Endometrium (tissue), 2 donors: ENCODE measurements around the gene CMC2.

Experiments used
- FAIRE-seq: peaks from 2 replicates; lab custom pipeline; 2012; peaks lifted over from hg19 to GRCh38; lab: Jason Lieb, UNC
- donor health status: control.
- donor health status: control.

The CMC2 gene

DNA sequence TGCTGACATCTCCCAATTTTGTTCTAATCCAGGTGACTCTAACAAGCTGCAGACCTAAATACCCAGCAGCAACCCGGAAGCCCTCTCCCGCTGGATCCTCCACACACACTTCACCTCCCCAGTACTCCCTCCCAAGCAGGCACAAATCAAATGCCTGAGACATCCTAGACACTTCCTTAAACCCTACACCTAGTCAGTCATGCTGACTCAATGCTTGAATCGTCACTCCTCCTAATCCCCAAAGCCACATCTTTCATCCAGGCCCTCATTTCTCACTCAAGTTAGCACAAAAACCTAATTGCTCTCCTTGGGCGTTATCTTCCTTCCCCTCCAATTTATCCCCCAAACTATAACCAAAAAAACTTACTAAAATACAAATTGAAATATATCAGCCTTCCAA lies 32.7 kb downstream of the CMC2 start:
- no peak for FAIRE-seq

- FAIRE-seq: no peak
These were observed 34.1 kb downstream of the CMC2 start for GRCh38 chr16:80972611-80973010.

- FAIRE-seq: no peak
These were observed 34.9 kb downstream of the CMC2 start for GRCh38 chr16:80971819-80972218.

DNA sequence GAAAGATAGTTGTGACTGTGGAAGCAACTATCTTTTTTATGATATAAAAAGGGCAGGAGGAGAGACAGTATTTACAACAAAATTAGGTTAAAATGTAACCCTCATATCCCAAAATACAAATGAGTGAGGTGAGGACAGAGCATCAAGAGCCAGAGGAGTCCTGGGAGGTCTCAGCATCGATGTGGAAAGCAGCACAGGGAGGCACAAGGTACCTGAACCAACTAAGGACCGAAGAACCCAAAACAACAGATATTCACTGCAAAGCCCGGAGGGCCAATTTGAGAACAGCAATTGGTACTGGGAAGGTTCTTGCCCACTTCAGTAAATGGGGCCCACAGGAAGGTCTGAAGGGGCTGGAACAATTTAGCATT lies 37.6 kb downstream of the CMC2 start:
- FAIRE-seq: no peak

- FAIRE-seq: no peak
These were observed 38.1 kb downstream of the CMC2 start for GRCh38 chr16:80968386-80969113.

DNA sequence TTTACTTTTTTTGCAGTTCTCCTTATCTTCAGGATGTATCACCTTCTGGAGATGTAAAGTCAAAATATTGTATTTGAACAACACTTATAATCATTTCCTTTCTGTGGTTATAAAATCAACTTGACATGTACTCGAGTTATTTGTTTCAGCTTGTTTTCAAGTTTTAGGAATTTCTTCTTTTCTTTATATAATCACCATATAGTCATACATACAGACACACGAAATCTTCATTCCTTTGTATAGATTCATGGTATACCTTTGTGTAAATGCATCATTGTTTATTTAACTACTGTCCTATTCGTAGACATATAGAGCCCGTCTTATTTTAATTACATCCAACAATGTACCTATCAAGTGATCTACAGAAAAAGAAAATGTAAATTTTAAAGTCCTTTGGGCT lies 40.1 kb downstream of the CMC2 start:
- no peak for FAIRE-seq

DNA sequence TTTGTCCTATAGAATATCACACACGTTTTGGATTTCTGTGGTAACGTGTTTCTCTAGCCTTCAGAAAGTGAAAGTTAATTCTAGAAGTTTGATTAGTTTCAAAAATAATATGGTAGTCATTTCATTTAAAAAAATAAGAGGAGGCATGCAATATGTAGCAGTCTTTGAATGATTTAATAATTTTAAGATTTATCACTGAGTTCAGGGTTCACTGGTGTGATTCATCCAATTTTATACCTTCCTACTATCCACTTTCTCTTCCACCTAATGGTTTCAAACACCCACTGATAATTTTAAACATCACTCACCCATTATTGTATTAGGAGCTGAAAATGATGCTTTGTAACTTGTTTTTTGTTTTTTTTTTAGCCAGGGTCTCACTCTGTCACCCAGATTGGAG lies 42.3 kb downstream of the CMC2 start:
- FAIRE-seq: no peak

DNA sequence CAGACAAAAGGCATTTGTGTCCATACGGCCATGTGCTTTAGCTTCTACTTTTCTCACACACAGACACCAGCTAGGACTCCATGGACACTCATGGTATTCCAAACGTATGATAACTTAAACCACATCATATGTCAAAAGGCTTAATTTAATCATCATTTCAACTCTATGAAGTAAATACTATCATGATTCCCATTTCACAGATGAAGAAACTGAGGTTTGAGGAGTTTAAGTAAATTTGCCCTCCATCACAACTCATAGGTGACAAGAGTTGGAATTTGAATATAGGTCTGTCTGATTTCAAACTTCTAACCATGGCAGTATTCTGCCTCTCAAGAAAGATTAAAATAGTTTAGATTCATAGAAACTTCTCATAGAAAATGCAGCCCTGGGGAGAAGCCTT lies 43.8 kb downstream of the CMC2 start:
- FAIRE-seq: no peak

DNA sequence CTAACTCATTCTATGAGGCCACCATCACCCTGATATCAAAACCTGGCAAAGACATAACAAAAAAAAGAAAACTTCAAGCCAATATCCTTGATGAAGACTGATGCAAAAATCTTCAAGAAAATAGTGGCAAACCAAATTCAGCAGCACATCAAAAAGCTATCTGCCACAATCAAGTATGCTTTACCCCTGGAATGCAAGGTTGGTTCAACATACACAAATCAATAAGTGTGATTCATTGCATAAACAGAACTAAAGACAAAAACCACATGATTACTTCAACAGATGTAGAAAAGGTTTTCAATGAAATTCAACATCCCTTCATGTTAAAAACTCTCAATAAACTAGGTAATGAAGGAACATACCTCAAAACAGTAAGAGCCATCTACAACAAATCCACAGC lies 48.4 kb downstream of the CMC2 start:
- FAIRE-seq: no peak

- no peak for FAIRE-seq
These were observed 51.7 kb downstream of the CMC2 start for GRCh38 chr16:80954985-80955384.

DNA sequence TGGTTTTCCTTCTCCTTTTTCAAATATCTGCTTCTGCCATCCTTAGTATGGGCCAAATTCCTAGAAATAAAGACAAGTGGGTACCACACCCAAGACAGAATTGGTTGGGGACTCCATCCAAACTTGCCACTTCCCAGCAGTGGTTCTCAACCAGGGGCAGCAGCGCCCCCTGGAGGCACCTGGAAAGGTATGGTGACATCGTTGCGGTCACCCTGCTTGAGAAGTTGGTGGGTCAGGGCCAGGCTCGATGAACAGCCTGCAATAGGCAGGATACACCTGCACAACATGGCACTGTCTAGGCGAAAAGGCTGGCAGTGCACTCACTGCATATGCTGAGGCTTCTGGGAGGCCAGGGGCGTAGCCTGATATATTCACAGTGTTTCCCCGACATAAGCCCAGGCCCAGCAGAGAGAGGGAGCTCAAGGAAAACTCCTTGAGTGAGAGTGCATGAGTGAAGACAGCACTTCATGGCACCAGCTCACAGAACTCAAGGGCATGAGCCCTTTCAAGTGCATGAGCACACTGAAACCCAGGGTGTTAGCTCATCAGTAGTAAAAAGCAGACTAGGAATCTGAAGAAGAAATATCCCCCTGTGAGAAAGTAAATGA lies 57.7 kb downstream of the CMC2 start:
- FAIRE-seq: no peak

DNA sequence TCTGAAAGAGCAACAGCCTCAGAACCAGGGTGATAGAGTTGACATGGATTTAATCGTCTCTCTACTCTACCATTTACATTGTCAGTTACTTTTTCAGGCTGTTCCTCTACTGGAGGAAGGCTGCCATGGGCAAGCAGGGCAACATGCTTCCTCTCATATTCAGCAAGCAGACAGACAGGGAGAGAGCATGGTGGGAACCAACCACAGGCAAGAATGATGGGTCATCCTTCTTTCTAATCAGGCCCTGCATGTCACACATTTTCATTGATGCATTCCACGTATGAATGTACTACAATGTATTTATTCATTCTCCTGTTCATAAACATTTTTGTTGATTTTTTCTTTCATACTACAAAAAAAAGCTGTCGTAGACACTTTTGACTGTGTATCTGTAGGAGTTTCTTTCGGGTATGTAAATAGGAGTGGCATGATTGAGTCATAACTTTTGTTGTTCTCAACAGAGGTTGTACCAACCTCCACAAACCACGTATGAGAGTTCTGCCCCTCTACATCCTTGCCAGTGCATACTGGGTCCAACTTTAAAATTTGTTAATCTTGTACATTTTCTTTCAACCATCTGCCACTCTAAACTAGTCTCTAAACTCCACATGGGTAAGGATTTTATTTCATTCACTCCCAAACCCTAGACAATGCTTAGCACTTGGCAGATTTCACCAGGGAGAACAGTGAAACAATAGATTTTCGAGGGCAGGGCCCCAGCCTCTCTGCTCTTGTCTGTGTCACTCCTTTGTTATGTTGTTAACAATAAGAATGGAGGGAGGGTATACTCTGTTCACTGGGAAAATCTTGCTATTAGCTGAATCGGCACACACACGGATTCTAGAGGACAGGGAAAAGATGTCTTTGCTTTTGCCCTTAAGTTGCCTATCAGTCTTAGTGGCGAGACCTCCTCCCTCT lies 58.7 kb downstream of the CMC2 start:
- FAIRE-seq: no peak

GRCh38 chr16:80947239-80947638 lies 59.4 kb downstream of the CMC2 start:
- no peak for FAIRE-seq

DNA sequence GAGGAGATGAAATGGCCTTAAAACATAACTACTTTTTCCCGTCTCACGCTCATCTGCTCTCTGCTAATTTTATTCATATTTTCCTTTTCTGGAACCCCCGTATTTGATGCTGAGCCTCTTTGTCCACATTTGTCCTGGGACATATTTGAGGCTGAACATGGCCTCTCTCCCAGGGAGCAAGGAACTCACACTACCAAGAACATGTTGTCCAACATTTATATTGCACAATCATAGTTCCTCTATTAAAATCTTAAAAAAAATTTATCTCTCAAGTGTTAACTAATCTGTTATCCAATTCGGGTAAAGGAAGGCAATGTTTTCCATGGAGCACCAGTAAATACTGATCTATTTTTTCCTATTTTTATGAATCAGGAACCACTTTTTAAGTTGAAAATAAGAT lies 60.2 kb downstream of the CMC2 start:
- no peak for FAIRE-seq

DNA sequence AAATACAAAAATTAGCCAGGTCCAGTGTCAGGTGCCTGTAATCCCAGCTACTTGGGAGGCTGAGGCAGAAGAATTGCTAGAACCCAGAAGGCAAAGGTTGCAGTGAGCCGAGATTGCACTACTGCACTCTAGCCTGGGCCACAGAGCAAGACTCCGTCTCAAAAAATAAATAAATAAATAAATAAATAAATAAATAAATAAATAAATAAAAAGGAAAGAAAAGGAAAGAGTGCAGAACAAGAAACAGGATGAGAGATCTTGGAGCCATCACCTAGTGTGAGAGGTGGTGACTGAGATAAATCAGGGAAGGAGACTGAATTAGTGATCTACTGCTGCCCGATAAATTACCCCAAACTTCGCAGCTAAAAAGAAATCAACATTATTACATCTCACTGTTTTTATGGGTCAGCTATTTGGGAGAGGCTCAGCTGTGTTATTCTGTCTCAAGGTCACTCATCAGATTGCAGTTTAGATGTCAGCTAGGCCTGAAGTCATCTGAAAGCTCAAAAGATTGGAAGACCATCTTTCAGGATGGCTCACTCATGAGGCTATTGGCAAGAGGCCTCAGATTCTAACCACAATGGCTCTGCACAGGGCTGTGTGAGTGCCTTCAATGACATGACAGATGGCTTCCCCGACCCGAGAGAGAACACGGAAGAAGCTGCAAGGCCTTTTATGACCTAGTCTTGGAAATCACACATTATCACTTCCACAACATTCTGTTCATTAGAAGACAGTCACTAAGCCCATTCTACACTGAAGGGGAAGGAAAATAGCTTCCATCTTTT lies 66.4 kb downstream of the CMC2 start:
- FAIRE-seq: no peak

DNA sequence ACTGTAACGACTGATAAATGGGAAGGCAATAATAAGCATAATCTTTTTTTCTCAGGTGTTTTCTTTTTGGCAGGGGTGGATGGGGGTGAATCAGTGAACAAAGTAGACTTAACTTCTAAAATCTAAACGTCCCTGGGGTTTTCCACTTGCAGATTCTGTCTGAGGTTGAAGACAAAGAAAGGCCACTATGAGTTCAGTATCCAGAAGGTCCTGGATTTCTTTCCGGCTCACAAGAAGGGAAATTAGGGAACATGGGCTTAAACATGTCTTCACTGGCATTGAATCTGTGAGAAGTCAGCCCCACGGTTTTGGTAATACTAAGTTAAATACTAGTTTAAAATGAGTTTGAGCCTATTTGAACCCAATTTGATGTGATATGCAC lies 67.8 kb downstream of the CMC2 start:
- FAIRE-seq: no peak

GRCh38 chr16:80938004-80938878 lies 68.4 kb downstream of the CMC2 start:
- no peak for FAIRE-seq

GRCh38 chr16:80936410-80936809 lies 70.3 kb downstream of the CMC2 start:
- no peak for FAIRE-seq

GRCh38 chr16:80935691-80936090 lies 71.0 kb downstream of the CMC2 start:
- no peak for FAIRE-seq

GRCh38 chr16:80932708-80933095 lies 74.0 kb downstream of the CMC2 start:
- FAIRE-seq: no peak
